Peyer's patch (tissue), 4 donors: ENCODE measurements around the gene DNAH17. TPM values are rescaled to one million over a fixed set of nuclear protein-coding genes. Genes with fewer than 3 reads are reported as not detected.

Experiments used
- DNase-seq, 3 donors: peaks; one replicate each; pipeline ENCODE4 v3.0.0-alpha.2; 2017 to 2019
- H3K27ac ChIP-seq, 4 donors: fragments of 200-600 bp; sonication (generic); one replicate each; pipeline ENCODE4 v1.5.1; 2016 to 2019
- H3K27me3 ChIP-seq, 2 donors: fragments of 200-600 bp; sonication (generic); one replicate each; pipeline ENCODE4 v1.5.1; 2019
- H3K36me3 ChIP-seq, 3 donors: fragments of 200-600 bp; sonication (generic); one replicate each; pipeline ENCODE4 v1.5.1; 2016 to 2019
- H3K4me1 ChIP-seq, 4 donors: fragments of 200-600 bp; sonication (generic); one replicate each; pipeline ENCODE4 v1.5.1; 2016 to 2019
- H3K4me3 ChIP-seq, 4 donors: fragments of 200-600 bp; sonication (generic); 1 replicate in 3 of 4; 2 replicates in 1 of 4; pipeline ENCODE4 v1.5.1; 2016 to 2019; ENCODE audit warnings: mild to moderate bottlenecking in 1 of 4
- H3K9me3 ChIP-seq, 4 donors: fragments of 200-600 bp; sonication (generic); one replicate each; pipeline ENCODE4 v1.5.1; 2016 to 2019; ENCODE audit warnings: mild to moderate bottlenecking in 1 of 4
- POLR2A ChIP-seq, 2 donors: fragments of 450-650 bp; IDR thresholded peaks; one replicate each; pipeline ENCODE4 v1.5.1; 2017; ENCODE audit warnings: antibody characterized with exemption in 2 of 2, mild to moderate bottlenecking in 2 of 2, moderate library complexity in 2 of 2
- total RNA-seq, 4 donors: library from RNA; depleted of rRNA; stranded (reverse); fragments of >200 nt; gene quantifications; one replicate each; pipeline ENCODE4 v1.1.0, GENCODE V29; 2016
- TF ChIP-seq, protein P1 (sequence below), 6 experiments: fragments of 450-650 bp in 4 of 6; fragments of 200-600 bp in 2 of 6; sonication (generic) in 1 of 6; IDR thresholded peaks; one replicate each; pipeline ENCODE4 v1.5.1; 2017 to 2019; ENCODE audit warnings: antibody characterized with exemption in 6 of 6, mild to moderate bottlenecking in 3 of 6, moderate library complexity in 1 of 6

DNAH17 gene
- total RNA-seq, 4 donors from 2014 or later = under 0.01 to 0.67 TPM; not detected in 2

DNA sequence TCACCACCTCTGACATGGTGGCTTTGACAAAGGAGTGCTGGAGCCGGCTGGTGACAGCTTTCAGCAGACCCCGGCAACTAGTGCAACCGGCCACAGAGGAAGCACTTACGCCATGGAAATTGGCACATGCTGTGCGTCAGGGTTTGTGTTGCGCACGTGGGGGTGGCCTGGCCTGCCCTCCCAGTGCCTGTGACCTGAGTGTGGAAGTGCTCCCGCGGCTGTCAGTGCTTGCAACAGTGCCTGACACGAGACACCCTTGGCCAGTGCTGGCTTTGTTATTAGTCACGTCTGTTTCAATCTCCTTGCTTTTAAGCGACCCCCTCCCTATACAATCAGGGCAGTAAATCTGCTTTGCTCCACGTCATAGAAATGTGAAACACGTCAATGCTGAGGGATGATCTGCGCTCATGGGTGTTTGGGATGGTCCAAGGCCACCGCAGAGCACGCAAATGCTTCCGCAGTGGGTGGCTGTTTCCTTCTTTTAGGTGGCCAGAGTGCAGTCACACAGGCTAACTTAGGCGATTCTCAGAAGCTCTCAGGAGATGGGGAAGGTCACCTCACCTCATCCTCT, 134.5 kb downstream of the DNAH17 start:
- Histone ChIP-seq H3K36me3 (no peaks in the 10 kb centered on the region), H3K27ac (no peak overlapping the region), H3K27me3 (no peaks in the 10 kb centered on the region), H3K4me1 (no peaks in the 10 kb centered on the region), H3K4me3 (no peak overlapping the region), H3K9me3 (no peaks in the 10 kb centered on the region)
- TF ChIP-seq POLR2A (IDR thresholded peaks at IDR 0.05) = no peak
- TF ChIP-seq, protein P1, sequence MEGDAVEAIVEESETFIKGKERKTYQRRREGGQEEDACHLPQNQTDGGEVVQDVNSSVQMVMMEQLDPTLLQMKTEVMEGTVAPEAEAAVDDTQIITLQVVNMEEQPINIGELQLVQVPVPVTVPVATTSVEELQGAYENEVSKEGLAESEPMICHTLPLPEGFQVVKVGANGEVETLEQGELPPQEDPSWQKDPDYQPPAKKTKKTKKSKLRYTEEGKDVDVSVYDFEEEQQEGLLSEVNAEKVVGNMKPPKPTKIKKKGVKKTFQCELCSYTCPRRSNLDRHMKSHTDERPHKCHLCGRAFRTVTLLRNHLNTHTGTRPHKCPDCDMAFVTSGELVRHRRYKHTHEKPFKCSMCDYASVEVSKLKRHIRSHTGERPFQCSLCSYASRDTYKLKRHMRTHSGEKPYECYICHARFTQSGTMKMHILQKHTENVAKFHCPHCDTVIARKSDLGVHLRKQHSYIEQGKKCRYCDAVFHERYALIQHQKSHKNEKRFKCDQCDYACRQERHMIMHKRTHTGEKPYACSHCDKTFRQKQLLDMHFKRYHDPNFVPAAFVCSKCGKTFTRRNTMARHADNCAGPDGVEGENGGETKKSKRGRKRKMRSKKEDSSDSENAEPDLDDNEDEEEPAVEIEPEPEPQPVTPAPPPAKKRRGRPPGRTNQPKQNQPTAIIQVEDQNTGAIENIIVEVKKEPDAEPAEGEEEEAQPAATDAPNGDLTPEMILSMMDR (IDR thresholded peaks at IDR 0.05) = no peak
- peak in 1 of 3 donors; percentile 78 for DNase-seq

DNA sequence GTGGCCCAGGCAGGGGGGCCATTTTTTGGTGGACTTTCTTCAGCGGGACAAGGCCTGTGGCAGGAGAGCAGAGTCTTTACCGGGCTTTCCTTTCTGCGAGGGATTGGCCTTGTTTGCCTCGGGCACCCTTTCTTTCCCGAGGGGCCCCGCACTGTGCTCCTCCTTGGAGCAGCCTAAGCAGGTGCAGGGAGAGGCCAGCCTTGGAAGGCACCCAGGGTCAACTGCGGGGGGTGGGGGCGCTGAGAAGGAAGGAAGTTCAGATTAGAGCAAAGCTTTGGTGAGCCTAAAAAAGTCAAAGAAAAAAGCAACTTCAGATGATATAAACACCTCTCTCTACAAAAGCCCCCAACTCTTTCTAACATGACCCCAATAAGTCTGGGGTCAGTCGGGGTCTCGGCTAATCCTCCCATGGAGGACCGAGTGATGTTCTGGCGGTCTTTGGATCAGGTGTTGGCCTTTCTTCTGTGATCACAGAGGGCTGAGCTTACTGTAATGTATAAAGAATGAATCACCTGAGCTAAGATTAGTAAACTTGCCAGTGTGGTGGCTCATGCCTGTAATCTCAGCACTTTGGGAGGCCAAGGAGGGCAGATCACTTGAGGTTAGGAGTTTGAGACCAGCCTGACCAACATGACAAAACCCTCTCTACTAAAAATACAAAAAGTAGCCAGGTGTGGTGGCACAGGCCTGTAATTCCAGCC, 135.8 kb downstream of the DNAH17 start:
- H3K9me3 ChIP-seq = no peaks in the 10 kb centered on the region
- no peak overlapping the region for H3K27ac ChIP-seq
- H3K36me3 ChIP-seq = no peaks in the 10 kb centered on the region
- H3K27me3 ChIP-seq = no peaks in the 10 kb centered on the region
- DNase-seq = no peak
- no peak overlapping the region for H3K4me3 ChIP-seq
- no peak for TF ChIP-seq POLR2A (IDR thresholded peaks at IDR 0.05)
- TF ChIP-seq, protein P1 (IDR thresholded peaks at IDR 0.05) = no peak
- H3K4me1 ChIP-seq = no peaks in the 10 kb centered on the region

DNA sequence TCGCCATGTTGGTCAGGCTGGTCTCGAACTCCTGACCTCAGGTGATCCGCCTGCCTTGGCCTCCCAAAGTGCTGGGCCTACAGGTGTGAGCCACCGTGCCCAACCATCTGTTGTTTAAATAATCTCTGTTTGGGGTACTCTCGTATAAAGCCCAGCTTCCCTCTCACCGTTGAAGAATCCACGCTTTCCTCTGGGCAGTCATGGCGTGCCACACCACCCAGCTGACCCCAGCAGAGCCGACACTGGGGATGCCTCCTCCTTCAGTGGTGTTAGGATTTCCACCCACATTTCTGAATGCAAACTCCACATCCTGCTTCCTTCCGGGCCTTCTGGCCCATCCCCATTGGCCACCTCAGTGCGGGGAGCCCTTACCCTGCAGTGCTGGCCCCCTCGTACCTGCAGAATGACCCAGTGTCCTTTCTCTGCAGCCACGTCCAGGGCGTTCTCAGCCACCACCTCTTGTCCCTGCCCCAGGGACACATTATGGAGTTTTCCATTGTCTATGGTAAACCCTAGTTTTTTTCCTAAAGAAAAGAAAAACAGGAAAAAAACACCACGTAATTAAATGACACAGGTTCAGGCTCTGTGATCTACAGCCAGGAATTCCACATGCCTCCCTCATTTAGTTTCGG, 138.4 kb downstream of the DNAH17 start:
- Histone ChIP-seq H3K9me3 (no peaks in the 10 kb centered on the region), H3K36me3 (no peaks in the 10 kb centered on the region), H3K4me3 (no peak overlapping the region), H3K27ac (no peak overlapping the region), H3K4me1 (no peaks in the 10 kb centered on the region), H3K27me3 (no peaks in the 10 kb centered on the region)
- TF ChIP-seq POLR2A (IDR thresholded peaks at IDR 0.05) = no peak
- TF ChIP-seq, protein P1 (IDR thresholded peaks at IDR 0.05) = no peak
- no peak for DNase-seq

DNA sequence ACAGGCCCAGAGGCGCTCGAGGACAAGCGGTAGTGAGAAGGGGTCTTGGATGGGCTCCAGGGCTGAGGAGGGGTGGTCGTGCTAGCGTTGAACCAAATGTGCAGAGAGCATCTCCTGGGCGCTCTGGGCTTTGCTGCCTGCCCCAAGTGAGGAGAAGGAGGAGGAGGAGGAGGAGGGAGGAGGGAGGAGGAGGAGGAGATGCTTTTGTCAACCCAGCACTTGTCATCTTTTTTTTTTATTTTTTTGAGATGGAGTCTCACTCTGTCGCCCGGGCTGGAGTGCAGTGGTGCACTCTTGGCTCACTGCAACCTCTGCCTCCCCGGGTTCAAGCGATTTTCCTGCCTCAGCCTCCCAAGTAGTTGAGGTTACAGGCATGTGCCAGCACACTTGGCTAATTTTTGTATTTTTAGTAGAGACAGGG, 138.9 kb downstream of the DNAH17 start:
- H3K9me3 ChIP-seq = no peaks in the 10 kb centered on the region
- H3K4me1 ChIP-seq = no peaks in the 10 kb centered on the region

DNA sequence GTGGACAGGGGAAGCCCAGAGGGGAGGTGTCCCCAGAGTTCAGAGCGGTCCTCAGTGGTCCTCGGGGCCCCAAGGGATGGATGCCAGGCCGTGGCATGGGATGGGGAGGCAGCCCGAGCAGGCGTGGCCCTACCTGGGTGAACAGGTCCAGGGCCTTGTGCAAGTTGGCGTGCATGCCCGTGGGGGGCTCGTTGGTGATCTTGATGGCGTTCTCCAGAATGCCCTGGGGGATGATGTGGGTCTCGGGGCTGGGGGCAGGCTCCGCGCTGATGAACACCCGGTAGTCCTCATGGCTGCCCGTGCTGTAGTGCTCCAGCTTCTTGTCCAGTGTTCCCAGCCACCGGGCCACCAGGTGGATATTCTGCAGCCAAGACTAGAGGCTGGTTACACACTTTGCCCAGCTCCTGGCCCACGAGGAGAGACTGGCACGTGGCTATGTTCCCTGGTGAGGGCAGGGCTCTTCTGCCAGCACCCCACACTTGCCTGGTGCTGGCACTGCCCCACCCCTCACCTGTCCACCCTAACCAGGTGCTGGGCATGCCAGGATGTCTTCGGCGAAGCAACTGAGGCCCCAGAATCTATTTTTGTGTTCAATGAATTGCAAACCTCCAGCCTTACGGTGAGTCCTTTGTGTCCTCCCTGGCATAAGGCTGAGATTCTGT, 139.6 kb downstream of the DNAH17 start:
- H3K4me1 ChIP-seq = no peaks in the 10 kb centered on the region
- H3K27me3 ChIP-seq = no peaks in the 10 kb centered on the region
- no peaks in the 10 kb centered on the region for H3K36me3 ChIP-seq
- DNase-seq = no peak
- H3K27ac ChIP-seq = no peak overlapping the region
- H3K4me3 ChIP-seq = no peak overlapping the region
- TF ChIP-seq POLR2A (IDR thresholded peaks at IDR 0.05) = no peak
- TF ChIP-seq, protein P1 (IDR thresholded peaks at IDR 0.05) = no peak
- H3K9me3 ChIP-seq = no peaks in the 10 kb centered on the region

More for the DNA sequence above, 138.9 kb downstream of the DNAH17 start:
- DNase-seq = no peak
- Histone ChIP-seq H3K4me3 (no peak overlapping the region), H3K36me3 (no peaks in the 10 kb centered on the region), H3K27ac (no peak overlapping the region), H3K27me3 (no peaks in the 10 kb centered on the region)
- TF ChIP-seq POLR2A (IDR thresholded peaks at IDR 0.05) = no peak
- TF ChIP-seq, protein P1 (IDR thresholded peaks at IDR 0.05) = no peak
